Stimulated activated CD8-positive, alpha-beta memory T cell treated with anti-CD3 and anti-CD28 coated beads, Interleukin-7, amount 100 ng/mL, for 1 hour (primary cell): ENCODE data around the gene KDM2B.

Source experiments
- DNase-seq, 2 donors: peaks; one replicate each; pipeline ENCODE4 v3.0.0-alpha.2; 2020; ENCODE audit warnings: low read depth in 2 of 2

The KDM2B gene

DNA sequence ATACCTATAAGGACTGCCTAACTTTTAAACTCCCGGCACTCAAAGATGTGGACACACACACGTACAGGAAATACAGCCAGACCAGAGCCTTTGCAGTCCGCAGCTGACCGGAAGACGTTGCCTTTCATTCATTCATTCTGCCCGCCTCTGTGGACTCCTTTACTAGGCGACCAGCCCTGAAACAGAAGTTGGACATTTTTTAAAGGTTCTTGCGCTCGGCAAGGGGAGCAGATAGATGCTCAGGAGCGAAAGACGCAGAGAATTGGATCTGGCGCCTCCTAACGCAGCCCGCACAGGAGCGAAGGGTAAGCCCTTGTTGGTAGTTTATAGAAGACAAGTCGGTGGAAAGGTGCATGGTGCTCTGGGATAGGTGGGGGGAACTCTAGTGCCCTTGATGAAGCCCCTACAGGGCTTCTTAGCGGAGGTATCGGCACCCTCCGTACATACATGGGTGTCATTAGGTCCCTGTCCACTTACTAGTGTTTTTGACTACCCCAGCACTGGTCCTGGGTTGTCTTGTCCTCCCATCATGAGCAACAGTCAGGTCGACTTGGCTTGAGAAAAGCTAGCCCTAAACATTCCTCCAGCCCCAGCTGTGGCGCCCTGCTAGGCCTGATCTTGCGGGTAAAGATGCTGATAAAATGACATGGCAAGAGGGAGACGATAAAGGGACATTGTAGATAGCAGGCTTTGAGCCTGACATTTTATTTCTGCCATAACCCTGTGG, at the start of gene KDM2B:
Gene KDM2B, minus strand, starts transcription at position 65 of the 727 bp plus-strand sequence. CDS start 112 bp downstream, outside the sequence.
- DNase-seq = no peak

DNA sequence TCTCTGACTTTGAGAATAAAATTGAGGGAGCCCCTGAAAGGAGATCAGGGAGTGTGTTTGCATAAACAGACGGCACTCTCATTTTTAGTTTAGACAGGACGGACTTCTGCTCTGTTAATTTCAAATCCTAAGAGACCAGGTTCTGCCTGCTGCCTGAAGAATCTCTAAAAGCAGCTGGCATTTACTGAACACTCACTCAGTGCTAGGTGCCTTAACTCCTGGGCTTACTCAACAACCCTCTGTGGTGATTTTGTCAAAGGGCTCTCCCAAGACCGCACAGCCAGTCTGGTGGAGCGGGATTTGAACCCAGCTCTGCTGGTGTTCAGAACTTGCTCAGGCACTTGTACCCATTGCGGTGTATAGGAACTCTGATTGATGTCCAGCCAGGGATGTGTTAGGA, 47.7 kb upstream of the KDM2B start:
- no peak for DNase-seq

DNA sequence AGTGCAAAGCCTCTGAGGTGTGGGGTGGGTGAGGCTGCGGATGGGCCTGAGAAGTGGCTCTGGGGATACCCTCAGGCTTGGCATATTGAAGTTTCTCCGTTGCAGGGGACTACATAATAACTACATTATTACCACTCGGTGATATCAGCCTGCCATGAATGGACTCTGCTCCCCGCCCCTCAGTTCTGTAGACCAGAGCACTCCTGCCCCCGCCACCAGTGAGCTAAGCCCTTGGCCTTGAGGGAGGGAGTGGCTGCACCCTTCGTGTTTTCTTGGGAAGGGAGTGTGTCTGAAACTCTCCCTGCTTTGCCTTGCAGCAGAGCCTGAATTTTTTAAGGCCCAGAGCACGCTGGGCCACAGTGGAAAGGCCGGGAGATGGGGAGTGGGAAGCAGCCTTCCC, 47.2 kb upstream of the KDM2B start:
- no peak for DNase-seq

DNA sequence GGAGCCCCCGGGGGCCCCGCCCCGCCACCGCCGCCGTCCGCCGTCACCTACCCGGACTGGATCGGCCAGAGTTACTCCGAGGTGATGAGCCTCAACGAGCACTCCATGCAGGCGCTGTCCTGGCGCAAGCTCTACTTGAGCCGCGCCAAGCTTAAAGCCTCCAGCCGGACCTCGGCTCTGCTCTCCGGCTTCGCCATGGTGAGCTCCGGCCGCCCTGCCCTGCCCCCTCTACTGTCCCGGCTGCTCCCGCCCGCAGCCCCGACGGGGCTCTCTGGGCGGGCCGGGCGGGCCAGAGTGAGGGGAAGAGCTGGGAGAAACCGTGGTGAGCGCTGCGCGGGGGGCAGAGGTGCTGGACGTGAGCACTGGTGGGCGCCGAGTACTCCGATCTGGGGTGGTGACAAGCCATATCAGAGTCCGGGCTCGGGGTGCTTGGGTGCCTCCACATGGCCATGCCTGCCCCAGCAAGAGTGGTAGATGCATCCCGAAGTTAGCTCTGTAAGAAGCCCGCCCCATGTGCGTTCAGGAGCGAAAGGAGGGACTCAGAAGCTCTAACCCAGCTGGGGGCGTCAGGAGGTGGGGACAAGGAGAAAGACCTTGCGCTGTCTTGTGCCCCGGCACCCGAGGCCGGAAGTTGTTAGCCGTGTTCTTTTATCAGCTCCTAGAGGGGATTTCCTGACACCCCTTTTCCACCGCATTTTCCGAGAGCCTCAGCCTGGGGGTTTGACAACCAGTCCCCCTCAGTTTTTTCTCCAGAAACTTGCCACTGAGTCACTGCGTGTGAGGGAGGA, 46.2 kb upstream of the KDM2B start:
- peak; percentile 79 to 82 for DNase-seq

DNA sequence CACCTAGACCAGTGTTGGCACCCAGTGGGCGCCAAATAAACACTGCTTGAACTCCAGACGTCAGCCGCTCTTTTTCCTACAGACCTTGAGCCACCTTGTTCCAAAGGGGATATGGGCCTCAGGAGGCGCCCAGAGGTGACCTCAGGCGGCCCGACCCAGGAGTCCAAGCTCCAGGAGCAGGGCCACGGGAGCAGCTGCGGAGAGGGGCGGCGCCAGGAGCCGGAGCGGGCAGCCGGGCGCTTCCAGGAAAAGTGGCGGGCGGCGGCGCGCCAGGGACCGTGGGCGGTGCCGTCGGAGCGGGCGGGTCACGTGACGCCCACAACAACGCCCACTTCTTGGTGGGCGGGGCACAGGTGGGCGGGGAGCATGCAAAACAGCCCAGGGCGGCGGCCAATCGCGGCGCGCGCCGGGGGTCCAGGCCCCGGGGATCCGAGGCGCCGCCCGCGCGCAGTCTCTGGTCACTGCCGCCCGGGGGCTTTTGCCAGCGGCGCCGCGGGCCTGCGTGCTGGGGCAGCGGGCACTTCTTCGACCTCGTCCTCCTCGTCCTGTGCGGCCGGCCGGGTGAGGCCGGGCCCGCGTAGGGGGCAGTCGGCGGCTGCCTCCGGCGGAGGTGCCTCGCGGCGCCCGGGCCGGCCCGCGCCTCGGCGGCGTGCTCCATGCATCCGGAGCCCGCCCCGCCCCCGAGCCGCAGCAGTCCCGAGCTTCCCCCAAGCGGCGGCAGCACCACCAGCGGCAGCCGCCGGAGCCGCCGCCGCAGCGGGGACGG, 45.4 kb upstream of the KDM2B start, which contains the start of gene ORAI1:
Gene ORAI1, plus strand, starts transcription at position 444 of the 766 bp plus-strand sequence.
- DNase-seq = peak; percentile 95

DNA sequence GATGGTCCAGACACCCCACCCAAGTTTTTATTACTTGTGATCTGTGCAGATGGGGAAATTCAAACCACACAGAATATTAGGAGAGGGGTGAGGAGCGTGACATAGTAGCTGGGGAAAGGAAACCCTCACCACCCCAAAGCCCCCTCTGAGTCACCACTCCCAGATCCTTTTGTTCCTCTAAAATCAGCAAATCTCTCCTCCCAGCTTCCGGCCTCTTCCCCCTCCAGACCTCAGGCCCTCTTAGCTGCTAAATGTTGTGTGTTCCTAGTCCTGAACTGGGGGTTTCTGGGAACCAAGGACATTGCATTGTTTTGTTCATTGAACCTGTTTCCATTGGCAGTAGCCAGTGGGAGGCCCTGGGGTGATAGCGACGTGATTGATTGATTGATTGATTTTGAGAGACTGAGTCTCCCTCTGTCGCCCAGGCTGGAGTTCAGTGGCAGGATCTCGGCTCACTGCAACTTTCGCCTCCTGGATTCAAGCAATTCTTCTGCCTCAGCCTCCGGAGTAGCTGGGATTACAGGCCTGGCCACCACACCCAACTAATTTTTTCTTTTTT, 39.6 kb upstream of the KDM2B start:
- no peak for DNase-seq

DNA sequence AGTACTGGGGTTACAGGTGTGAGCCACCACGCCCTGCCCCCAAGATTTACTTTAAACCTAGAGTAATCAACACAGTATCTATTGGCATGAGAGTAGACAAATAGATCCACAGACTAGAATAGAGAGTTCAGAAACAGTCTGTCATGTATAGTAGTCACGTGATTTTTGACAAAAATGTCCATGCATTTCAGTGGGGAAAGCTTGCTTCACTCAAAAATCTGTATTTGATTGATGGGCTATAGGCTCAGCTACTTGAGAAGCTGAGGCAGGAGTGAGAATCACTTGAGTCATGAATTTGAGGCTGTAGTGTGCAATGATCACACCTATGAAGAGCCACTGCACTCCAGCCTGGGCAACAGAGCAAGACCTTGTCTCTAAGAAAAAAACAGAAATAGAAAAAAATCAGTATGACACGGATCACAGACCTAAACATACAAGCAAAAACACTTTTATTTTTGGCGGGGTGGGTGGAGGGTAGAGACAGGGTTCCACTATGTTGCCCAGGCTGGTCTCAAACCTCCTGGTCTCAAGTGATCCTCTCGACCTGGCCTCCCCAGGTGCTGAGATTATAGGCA, 37.9 kb upstream of the KDM2B start:
- DNase-seq = no peak

DNA sequence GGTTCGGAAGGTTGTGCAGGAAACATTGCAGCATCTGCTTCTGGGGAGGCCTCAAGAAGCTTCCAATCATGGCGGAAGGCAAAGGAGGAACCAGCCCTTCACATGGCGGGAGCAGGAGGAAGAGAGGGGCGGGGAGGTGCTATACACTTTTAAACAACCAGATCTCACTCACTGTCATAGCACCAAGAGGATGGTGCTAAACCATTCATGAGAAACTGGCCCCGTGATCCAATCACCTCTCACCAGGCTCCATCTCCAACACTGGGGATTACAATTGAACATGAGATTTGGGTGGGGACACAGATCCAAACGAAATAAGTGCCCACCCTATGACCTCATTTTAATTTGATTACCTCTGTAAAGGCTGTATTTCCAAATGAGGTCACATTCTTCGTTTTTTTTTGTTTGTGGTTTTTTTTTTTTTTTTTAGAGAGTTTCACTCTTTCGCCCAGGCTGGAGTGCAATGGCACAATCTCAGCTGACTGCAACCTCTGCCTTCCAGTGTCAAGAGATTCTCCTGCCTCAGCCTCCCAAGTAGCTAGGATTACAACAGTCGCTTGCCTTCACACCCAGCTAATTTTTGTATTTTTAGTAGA, 34.1 kb upstream of the KDM2B start:
- DNase-seq = no peak

DNA sequence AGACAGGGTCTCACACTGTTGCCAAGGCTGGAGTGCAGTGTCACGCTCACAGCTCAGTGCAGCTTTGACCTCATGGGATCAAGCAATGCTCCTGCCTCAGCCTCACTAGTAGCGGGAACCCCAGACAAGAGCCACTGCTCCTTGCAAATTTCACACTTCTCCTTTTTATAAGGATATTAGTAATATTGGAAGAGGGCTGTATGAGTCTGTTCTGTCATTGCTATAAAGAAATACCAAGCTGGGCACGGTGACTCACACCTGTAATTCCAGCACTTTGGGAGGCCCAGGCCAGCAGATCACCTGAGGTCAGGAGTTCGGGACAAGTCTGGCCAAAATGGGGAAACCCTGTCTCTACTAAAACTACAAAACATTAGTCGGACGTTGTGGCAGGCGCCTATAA, 32.6 kb upstream of the KDM2B start:
- DNase-seq = no peak

DNA sequence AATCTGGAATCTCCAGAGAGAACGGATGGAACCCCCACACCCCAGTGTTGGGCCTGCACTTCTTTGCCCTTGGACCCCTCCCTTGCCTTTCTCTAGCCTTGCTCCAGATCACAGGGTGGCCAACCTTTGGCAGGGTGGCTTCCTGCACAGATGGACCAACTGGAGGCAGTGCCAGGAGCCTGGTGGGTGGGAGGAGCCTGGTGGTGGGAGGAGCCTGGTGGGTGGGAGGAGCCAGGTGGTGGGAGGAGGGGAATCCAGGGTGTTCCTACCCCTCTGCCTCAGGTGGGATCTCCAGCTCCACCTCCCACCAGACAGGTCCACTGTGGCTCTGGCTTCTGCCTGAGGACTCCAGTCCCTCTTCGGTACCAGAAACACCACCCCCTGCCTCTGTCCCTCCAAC, 30.5 kb upstream of the KDM2B start:
- no peak for DNase-seq

DNA sequence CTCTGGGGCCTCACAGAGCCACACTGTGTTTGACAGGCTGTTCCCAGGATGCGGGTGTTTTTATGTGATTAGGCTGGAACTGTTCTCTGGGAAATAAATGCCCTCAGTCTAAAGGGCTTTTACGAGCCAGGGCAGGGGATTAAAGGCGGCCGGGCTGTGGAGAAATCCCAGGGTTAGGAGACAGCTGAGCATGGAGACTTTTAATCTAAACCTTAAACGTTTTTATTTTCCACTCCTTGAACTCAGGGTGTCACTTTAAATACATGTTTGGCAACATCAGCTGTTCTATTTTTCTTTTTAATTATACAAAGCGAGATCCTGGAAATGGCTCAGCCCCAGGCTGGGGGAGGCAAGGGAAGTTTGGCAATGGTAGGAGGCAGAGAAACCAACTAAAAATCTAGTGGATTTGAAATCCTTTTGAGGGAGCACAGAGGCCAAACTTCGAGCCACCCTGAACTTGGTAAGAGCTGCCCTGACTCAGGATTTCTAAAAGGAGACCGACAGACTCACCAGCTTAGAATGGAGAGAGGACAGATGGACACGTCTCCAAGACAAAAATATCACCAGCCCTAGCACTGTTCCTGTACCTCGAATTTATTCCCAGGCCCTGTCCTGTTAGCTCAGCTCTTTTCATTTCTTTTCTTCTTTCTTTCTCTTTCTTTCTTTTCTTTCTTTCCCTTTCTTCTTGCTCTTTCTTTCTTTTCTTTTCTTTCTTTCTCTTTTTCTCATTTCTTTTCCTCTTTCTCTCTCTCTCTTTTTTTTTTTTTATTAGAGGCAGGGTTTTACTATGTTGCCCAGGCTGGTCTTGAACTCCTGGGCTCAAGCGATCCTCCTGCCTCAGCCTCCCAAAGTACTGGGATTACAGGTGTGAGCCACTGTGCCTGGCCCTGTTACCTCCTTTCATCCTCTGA, 29.7 kb upstream of the KDM2B start:
- DNase-seq = no peak

DNA sequence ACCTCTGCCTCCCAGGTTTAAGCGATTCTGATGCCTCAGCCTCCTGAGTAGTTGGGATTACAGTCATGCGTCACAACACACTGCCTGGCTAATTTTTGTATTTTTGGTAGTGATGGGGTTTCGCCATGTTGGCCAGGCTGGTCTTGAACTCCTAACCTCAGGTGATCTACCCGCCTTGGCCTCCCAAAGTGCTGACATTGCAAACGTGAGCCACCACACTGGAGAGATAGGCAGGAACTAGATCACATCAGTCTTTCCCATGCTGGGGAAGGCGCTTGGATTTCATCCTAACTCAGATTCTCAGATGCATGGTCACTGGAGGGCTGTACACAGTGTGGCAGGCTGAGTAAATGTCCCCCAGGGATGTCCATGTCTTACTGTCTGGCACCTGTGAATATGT, 27.5 kb upstream of the KDM2B start:
- no peak for DNase-seq

DNA sequence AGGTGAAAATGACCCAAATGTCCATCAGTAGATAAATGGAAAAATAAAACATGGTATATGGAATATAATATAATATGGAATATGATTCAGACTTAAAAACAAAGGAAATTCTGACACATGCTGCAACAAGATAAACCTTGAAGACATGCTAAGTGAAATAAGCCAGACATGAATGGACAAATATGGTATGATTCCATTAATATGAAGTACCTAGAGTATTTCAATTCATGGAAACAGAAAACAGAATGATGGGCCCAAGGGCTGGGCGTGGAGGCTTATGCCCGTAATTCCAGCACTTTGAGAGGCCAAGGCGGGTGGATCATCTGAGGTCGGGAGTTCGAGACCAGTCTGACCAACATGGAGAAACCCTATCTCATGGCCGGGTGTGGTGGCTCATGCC, 22.8 kb upstream of the KDM2B start:
- DNase-seq = no peak

DNA sequence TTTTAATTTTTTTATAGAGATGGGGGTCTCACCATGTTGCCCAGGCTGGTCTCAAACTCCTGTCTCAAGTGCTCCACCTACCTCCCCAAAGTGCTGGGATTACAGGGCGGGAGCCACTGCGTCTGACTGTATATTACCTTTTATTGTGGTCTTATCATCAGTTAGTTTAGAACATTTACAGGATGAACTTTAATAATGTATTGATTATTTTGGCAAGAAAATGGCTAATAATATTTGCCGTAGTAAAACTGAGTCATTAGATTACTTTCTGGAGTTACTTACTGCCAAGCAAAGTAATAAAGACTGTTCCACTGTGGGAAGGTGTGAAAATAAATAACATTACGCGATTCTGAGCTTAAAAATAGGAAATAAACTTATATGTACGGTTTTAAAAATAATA, 21.9 kb upstream of the KDM2B start:
- no peak for DNase-seq

DNA sequence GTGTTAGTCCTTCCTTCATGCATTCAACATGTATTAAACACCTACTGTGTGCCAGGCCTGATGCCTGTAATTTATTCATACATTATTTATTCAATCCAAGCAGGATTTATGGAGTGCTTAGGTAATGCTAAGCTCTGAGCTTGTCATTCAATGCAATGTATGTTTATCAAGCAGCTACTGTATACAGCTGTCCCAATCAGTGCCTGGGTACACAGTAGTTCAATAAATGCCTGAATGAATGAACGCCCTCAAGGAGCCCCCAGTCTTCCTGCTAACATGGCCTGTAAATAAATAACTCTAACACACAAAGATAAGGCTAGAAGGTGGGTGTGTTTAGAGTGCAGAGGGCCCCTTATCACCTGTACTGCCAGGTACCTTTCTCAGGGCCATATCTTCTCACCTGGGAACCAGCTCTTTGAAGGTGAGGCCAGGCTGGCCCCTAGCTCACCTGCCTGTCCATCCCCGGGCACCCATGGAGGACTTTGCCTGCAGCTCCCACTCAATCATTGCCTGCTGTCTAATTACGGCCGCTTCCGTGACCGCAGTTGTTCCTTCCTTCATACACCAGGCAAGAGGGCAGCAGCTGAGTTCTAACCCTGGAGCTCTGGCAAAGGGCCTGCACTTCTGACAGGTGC, 20.0 kb upstream of the KDM2B start:
- no peak for DNase-seq

DNA sequence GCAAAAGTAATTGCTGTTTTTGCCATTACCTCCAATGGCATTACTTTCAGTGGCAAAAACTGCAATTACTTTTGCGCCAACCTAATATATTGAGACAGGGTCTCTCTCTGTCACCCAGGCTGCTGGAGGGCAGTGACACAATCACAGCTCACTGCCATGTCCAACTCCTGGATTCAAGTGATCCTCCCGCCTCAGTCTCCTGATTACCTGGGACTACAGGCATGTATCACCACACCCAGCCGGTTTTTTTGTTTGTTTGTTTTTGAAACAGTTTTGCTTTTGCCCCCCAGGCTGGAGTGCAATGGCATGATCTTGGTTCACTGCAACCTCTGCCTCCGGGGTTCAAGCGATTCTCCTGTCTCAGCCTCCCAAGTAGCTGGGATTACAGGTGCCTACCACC, 15.7 kb upstream of the KDM2B start:
- DNase-seq = no peak

DNA sequence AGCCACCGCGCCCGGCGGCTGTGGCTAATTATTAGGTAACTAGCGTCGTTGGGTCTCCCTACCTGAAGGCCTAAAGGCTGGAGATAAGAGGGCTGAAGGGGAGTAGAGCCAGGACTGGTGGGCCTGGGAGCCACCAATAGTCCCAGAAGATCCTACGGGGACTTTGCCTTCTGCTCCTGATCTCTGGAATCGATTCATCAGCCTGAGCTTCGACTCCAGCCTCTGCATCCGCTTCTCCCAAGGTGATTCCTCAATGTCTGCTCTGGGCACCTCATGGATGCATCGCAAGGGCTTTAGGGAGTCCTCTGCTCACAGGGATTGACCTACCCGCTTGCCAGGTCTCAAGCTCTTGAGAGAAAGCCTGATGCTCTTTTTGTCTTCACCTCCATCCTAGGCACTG, 14.7 kb upstream of the KDM2B start:
- DNase-seq = no peak

DNA sequence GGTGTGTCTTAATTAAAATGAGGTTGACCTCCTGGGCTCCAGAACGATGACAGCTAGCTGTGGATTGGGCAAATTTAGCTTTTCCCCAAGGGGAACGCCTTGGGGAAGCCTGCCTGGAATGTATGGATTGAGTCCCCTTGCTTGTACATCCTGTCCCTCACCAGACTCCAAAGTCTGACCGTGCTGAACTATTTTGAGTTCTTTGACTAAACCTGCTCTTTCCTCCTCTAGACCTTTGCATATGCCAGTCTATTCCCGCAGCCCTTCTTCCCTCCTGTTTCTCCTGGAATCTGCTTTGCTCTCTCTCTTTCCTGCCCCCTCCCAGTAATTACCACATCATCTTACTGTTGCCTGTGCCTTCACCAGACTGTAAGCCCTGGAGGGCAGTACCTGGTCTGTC, 11.5 kb upstream of the KDM2B start:
- no peak for DNase-seq

DNA sequence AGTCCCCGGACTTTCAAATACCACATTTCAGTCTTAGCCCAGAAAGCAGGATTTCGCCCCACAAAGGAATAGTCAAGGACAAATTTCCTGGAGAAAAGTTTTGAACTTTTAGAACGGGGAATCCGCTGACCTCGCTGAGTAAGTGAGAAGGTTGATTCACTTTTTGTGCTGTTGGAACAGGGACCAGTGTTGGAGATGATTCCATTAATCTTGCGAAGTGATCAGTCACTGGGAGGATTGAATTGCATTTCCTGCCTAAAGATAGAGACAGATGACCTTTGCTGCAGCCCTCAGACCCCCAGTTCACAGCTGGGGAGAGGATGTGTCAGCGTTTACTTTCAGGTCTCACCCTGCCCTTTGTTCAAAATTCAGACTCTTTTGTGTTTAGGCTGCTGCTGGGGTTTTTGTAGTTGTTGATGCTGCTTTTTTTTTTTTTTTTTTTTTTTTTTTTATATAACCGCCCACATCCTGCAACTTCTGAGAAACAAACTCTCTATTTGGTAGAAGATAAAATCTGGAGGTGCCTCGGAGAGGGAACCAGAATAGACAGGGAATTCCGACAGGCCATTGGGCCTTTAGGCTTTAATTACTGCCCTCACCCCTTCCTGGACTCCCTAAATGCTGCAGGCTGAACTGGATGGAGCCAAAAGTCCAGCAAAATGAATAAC, 9.8 kb upstream of the KDM2B start:
- peak in 1 of 2 donors; percentile 25 for DNase-seq
